ENCODE results near the gene GRIP2.

The GRIP2 gene

GRCh38 chr3:14538451-14539088 lies 1.6 kb downstream of the GRIP2 start:
- DNase-seq: no peak

GRCh38 chr3:14537590-14538450 lies 2.3 kb downstream of the GRIP2 start:
- DNase-seq: no peak

GRCh38 chr3:14536837-14537589 lies 3.1 kb downstream of the GRIP2 start:
- no peak for DNase-seq

- no peak for DNase-seq
Measured at GRCh38 chr3:14536055-14536815, 3.9 kb downstream of the GRIP2 start.

GRCh38 chr3:14535616-14536015 lies 4.5 kb downstream of the GRIP2 start:
- DNase-seq: no peak

GRCh38 chr3:14534516-14535191 lies 5.5 kb downstream of the GRIP2 start:
- DNase-seq: no peak

- no peak for DNase-seq
Measured at GRCh38 chr3:14533457-14533958, 6.6 kb downstream of the GRIP2 start.

- no peak for DNase-seq
Measured at GRCh38 chr3:14532691-14533456, 7.3 kb downstream of the GRIP2 start.

- no peak for DNase-seq
Measured at GRCh38 chr3:14531856-14532395, 8.2 kb downstream of the GRIP2 start.

GRCh38 chr3:14528081-14528480 lies 12.1 kb downstream of the GRIP2 start:
- DNase-seq: no peak

- no peak for DNase-seq
Measured at GRCh38 chr3:14525685-14526631, 14.2 kb downstream of the GRIP2 start.

GRCh38 chr3:14524920-14525660 lies 15.1 kb downstream of the GRIP2 start:
- DNase-seq: no peak

- no peak for DNase-seq
Measured at GRCh38 chr3:14524311-14524711, 15.8 kb downstream of the GRIP2 start.

GRCh38 chr3:14523792-14524191 lies 16.4 kb downstream of the GRIP2 start:
- DNase-seq: no peak

- no peak for DNase-seq
Measured at GRCh38 chr3:14522768-14523167, 17.4 kb downstream of the GRIP2 start.

GRCh38 chr3:14522129-14522691 lies 17.9 kb downstream of the GRIP2 start:
- DNase-seq: no peak

- DNase-seq: no peak
Measured at GRCh38 chr3:14521611-14522010, 18.5 kb downstream of the GRIP2 start.

GRCh38 chr3:14520967-14521366 lies 19.2 kb downstream of the GRIP2 start:
- no peak for DNase-seq

- DNase-seq: no peak
Measured at GRCh38 chr3:14520149-14520548, 20.0 kb downstream of the GRIP2 start.
